ENCODE data around the gene TRMT11.

Gene TRMT11

DNA sequence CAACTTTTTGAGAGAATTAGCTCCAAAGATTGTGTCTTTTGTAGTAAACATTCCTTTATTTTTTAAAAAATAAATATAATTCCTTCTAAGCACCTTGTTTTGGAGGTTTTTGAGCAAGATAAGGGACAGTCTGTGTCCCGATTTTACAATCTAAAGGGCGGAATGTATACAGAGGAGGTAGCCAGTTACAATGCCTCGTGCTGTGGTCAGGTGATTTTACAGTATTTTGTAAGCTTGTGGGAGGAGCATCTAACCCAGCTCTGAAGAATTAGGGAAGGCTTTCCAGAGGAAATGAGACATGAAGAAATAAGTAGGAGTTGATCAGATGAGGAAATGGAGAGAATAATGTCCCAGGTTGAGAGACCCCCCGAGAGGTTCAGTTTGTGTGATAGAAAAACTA is 28.5 kb upstream of the TRMT11 start:
- Histone ChIP-seq H3K27ac (peak overlapping the region; percentile 87), H3K4me3 (ENCODE audit: low read depth in 1 of 2, low read length in 1 of 2) (peak overlapping the region; percentile 85 to 89), H3K9me3 (no peaks in the 10 kb centered on the region), H3K36me3 (peaks cover 4% of the 10 kb centered on the region), H3K27me3 (no peaks in the 10 kb centered on the region), H3K4me1 (ENCODE audit: control insufficient read depth in 1 of 2, insufficient read depth in 1 of 2, low read depth in 1 of 2, low read length in 1 of 2) (peaks cover 25 to 33% of the 10 kb centered on the region in 2 experiments)
- TF ChIP-seq, protein P1, sequence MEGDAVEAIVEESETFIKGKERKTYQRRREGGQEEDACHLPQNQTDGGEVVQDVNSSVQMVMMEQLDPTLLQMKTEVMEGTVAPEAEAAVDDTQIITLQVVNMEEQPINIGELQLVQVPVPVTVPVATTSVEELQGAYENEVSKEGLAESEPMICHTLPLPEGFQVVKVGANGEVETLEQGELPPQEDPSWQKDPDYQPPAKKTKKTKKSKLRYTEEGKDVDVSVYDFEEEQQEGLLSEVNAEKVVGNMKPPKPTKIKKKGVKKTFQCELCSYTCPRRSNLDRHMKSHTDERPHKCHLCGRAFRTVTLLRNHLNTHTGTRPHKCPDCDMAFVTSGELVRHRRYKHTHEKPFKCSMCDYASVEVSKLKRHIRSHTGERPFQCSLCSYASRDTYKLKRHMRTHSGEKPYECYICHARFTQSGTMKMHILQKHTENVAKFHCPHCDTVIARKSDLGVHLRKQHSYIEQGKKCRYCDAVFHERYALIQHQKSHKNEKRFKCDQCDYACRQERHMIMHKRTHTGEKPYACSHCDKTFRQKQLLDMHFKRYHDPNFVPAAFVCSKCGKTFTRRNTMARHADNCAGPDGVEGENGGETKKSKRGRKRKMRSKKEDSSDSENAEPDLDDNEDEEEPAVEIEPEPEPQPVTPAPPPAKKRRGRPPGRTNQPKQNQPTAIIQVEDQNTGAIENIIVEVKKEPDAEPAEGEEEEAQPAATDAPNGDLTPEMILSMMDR (IDR thresholded peaks at IDR 0.05): no peak

DNA sequence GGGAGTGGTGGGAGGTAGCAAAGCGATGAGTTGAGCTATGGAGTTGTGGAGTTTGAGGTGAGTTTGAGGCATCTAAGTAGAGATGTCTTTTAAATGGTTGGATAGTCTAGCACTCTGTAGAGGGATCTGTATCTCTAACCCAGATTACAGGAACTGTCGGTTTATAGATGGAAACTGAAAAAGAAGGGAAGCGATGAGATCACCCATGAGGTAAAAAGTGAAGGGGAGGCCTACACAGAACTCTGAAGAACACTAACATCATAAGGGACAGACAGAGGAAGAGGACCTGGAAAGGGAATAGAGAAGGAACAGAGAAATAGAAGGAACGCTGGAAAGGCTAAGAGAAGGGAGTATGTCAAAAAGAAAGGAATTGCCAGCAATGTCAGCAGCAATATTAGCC is 27.3 kb upstream of the TRMT11 start:
- peaks cover 4% of the 10 kb centered on the region for H3K36me3 ChIP-seq
- no peaks in the 10 kb centered on the region for H3K27me3 ChIP-seq
- TF ChIP-seq, protein P1 (IDR thresholded peaks at IDR 0.05): no peak
- peaks cover 25 to 33% of the 10 kb centered on the region in 2 experiments for H3K4me1 ChIP-seq (ENCODE audit: control insufficient read depth in 1 of 2, insufficient read depth in 1 of 2, low read depth in 1 of 2, low read length in 1 of 2)
- peak overlapping the region; percentile 87 for H3K27ac ChIP-seq
- H3K4me3 ChIP-seq (ENCODE audit: low read depth in 1 of 2, low read length in 1 of 2): no peak overlapping the region
- no peaks in the 10 kb centered on the region for H3K9me3 ChIP-seq

DNA sequence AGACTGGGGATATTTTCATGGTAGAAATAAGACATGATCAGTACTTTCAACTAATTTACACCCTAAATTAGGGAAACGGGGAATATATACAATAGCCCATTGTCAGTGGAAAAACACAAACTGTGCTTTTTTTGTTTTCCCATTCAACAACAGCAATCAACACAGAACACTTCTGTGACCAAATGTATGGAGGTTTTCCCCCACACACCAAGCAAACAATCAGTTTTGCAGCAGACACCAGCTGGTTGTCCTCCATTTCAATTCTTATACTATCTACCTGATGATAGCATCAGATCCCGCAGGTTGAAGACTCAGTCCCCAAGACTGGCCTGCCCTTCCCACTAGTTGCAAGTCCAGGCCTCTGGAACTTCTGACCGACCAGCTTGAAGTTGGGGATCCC is 25.2 kb upstream of the TRMT11 start:
- Histone ChIP-seq H3K4me3 (ENCODE audit: low read depth in 1 of 2, low read length in 1 of 2) (no peak overlapping the region), H3K4me1 (ENCODE audit: control insufficient read depth in 1 of 2, insufficient read depth in 1 of 2, low read depth in 1 of 2, low read length in 1 of 2) (peaks cover 25 to 32% of the 10 kb centered on the region in 2 experiments)
- TF ChIP-seq, protein P1 (IDR thresholded peaks at IDR 0.05): no peak

DNA sequence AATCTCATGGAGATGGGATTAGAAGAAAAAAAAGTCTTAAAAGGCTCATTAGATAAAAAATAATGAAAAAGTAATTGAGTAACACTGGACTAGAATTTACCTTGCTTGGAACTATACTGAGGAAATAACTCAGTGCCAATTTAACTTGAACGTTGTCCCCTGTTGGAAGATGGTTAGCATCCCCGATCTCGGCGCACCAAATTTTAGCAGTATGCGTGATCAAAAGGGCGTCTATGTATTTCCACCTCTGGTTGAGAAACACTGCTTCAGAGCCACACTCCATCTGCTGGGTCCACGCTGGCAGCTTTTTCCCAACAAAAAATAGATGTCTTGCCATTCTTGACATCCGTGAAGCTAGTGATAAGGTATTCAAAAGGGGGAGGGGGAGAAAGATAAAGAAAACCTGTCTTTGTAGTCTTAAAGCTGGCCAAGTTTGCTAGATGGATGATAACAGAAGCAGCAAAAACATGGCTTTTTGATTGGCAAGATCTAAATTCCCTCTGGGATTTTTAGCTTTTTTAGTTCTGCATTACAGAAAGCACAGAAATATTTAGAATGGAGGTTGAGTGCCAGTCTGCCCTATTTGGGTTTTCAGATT is 23.3 kb upstream of the TRMT11 start:
- no peaks in the 10 kb centered on the region for H3K27me3 ChIP-seq
- TF ChIP-seq, protein P1 (IDR thresholded peaks at IDR 0.05): no peak
- peaks cover 11% of the 10 kb centered on the region for H3K36me3 ChIP-seq
- H3K27ac ChIP-seq: no peak overlapping the region
- no peaks in the 10 kb centered on the region for H3K9me3 ChIP-seq
- H3K4me3 ChIP-seq (ENCODE audit: low read depth in 1 of 2, low read length in 1 of 2): no peak overlapping the region
- H3K4me1 ChIP-seq (ENCODE audit: control insufficient read depth in 1 of 2, insufficient read depth in 1 of 2, low read depth in 1 of 2, low read length in 1 of 2): peaks cover 14 to 20% of the 10 kb centered on the region in 2 experiments

More for the DNA sequence above, 25.2 kb upstream of the TRMT11 start:
- no peaks in the 10 kb centered on the region for H3K27me3 ChIP-seq
- no peaks in the 10 kb centered on the region for H3K9me3 ChIP-seq
- no peak overlapping the region for H3K27ac ChIP-seq
- peaks cover 4% of the 10 kb centered on the region for H3K36me3 ChIP-seq

DNA sequence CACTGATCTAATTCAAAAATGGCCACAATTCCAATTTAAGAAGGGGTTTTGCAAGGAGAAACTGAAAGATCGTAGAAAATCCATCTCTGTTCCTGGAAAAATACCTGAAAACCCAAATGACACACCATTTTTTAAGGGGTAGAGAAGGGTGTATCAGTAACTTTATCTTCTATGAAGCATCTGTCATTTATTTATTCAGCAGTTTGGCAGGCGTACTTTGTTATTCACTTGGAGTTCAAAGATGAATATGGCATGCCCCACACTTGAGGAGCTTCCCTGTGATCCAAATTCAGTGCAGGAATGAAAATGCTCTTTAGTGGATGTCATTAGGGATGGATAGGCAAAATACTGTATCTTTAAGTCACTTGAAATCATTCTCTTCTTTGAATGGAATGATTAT is 22.5 kb upstream of the TRMT11 start:
- TF ChIP-seq, protein P1 (IDR thresholded peaks at IDR 0.05): no peak
- Histone ChIP-seq H3K36me3 (peaks cover 16% of the 10 kb centered on the region), H3K27me3 (no peaks in the 10 kb centered on the region), H3K27ac (no peak overlapping the region), H3K4me3 (ENCODE audit: low read depth in 1 of 2, low read length in 1 of 2) (no peak overlapping the region), H3K4me1 (ENCODE audit: control insufficient read depth in 1 of 2, insufficient read depth in 1 of 2, low read depth in 1 of 2, low read length in 1 of 2) (peaks cover 6 to 12% of the 10 kb centered on the region in 2 experiments), H3K9me3 (no peaks in the 10 kb centered on the region)

Data from neutrophil (primary cell).